GM10248 (cell line): ENCODE results near the gene MRM1.

Experiments
- CTCF ChIA-PET: fragments of 300-600 bp; sonication (Branson Sonifier 250); formaldehyde crosslinking; extraction: SDS; loops from one replicate; lab custom pipeline; 2021; ENCODE audit warnings: antibody characterized with exemption; lab: Yijun Ruan, JAX
- POLR2A ChIA-PET: fragments of 350-650 bp; sonication (Branson Sonifier 250); formaldehyde crosslinking; extraction: SDS; loops from one replicate; lab custom pipeline; 2020; ENCODE audit warnings: antibody characterized with exemption; lab: Yijun Ruan, JAX
- DNase-seq: peaks from one replicate; pipeline ENCODE4 v3.0.0; 2012; ENCODE audit errors: extremely low spot score
- CTCF ChIP-seq: IDR thresholded peaks from 2 replicates; pipeline ENCODE4 v1.5.1; 2012; ENCODE audit warnings: mild to moderate bottlenecking, low read depth; ENCODE audit errors: extremely low read depth, missing control alignments, control extremely low read depth

MRM1 gene

GRCh38 chr17:36625188-36625587 is 23.8 kb downstream of the MRM1 start:
- CTCF ChIA-PET: interaction anchor here (0.6 to 6.3 kb wide), 22 partner anchors 10 to 748 kb away, joined by 3 to 61 read pairs (median 3); partner anchors contain the start of gene MRM1
- POLR2A ChIA-PET: no interaction called here
- DNase-seq: no peak
- TF ChIP-seq CTCF: no peak

- TF ChIP-seq CTCF: no peak
- CTCF ChIA-PET: interaction anchor here (0.7 to 6.3 kb wide), 12 partner anchors 12 to 765 kb away, joined by 3 to 61 read pairs (median 18); partner anchors contain the start of genes C17orf78 and MRM1
- POLR2A ChIA-PET: no interaction called here
- DNase-seq: no peak
Measured at GRCh38 chr17:36627101-36627500, 25.7 kb downstream of the MRM1 start.

GRCh38 chr17:36628576-36628975 is 27.2 kb downstream of the MRM1 start:
- TF ChIP-seq CTCF: no peak
- DNase-seq: no peak
- ChIA-PET CTCF (interaction anchor here (0.7 to 6.3 kb wide), 21 partner anchors 8 to 746 kb away, joined by 3 to 61 read pairs (median 4); partner anchors contain the start of genes C17orf78 and MRM1), POLR2A (no interaction called here)

- POLR2A ChIA-PET: no interaction called here
- CTCF ChIA-PET: interaction anchor here (0.8 to 6.3 kb wide), 18 partner anchors 9 to 745 kb away, joined by 3 to 61 read pairs (median 6); partner anchors contain the start of genes C17orf78 and MRM1
- TF ChIP-seq CTCF: peak; percentile 99
- peak; percentile 87 for DNase-seq
Measured at GRCh38 chr17:36629252-36629847, 28.0 kb downstream of the MRM1 start.

GRCh38 chr17:36629970-36630502 is 28.7 kb downstream of the MRM1 start:
- no peak for TF ChIP-seq CTCF
- DNase-seq: no peak
- POLR2A ChIA-PET: no interaction called here
- CTCF ChIA-PET: interaction anchor here (0.6 to 6.3 kb wide), 13 partner anchors 10 to 744 kb away, joined by 3 to 61 read pairs (median 5); partner anchors contain the start of genes C17orf78 and MRM1

- no peak for TF ChIP-seq CTCF
- ChIA-PET CTCF (interaction anchor here (0.7 to 6.3 kb wide), 5 partner anchors 11 to 743 kb away, joined by 3 to 61 read pairs (median 5); no protein-coding TSS in a partner anchor), POLR2A (no interaction called here)
- DNase-seq: no peak
Measured at GRCh38 chr17:36631022-36631421, 29.6 kb downstream of the MRM1 start.
